ENCODE data around the gene RFNG. TPM values are rescaled to one million over a fixed set of nuclear protein-coding genes. Genes with fewer than 3 reads are reported as not detected.

The RFNG gene
- total and polyA plus RNA-seq, 2 of the 13 experiments (the other 11 are each of a cell fraction or from before 2014, with no cell fraction given) = 61.4 to 64.0 TPM

DNA sequence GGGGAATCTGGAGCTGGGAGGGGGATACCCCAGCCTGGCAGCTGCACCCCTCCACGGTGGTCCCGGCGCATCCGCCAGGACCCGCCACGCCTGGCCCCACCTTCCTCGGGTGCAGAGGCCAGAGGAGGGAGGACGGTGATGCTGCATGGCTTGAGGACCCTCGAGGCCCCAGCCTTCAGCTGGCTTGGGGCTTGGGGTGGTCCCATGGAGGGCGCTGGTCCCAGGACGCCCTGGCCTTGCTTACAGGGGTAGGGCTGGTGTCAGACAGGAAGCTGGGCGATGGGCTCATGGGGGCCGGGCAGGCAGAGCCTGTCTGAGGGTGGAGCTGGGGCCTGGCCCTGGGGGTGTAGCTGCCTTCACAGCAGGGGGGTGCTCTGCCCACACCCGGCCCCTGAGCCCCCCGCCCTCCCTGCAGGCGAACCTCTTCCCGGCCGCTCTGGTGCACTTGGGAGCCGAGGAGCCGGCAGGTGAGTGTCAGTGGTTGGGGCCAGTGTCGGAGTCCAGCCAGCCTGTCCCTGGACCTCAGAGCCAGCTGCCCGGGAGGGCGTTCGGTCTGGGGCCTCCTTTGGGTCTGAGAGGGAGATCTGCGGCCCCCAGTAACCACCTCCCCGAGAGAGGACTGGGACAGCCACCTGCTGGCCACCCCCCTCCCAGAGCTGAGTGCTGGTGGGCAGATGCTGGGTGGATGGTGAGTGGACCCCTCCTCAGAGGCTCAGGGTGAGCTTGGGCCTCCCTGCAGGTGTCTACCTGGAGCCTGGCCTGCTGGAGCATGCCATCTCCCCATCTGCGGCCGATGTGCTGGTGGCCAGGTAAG lies 35.3 kb downstream of the RFNG start (continued):
- TF ChIP-seq, protein P1, sequence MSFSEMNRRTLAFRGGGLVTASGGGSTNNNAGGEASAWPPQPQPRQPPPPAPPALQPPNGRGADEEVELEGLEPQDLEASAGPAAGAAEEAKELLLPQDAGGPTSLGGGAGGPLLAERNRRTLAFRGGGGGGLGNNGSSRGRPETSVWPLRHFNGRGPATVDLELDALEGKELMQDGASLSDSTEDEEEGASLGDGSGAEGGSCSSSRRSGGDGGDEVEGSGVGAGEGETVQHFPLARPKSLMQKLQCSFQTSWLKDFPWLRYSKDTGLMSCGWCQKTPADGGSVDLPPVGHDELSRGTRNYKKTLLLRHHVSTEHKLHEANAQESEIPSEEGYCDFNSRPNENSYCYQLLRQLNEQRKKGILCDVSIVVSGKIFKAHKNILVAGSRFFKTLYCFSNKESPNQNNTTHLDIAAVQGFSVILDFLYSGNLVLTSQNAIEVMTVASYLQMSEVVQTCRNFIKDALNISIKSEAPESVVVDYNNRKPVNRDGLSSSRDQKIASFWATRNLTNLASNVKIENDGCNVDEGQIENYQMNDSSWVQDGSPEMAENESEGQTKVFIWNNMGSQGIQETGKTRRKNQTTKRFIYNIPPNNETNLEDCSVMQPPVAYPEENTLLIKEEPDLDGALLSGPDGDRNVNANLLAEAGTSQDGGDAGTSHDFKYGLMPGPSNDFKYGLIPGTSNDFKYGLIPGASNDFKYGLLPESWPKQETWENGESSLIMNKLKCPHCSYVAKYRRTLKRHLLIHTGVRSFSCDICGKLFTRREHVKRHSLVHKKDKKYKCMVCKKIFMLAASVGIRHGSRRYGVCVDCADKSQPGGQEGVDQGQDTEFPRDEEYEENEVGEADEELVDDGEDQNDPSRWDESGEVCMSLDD (CRISPR knock-in tag; IDR thresholded peaks at IDR 0.05; ENCODE audit: borderline replicate concordance) = no peak
- TF ChIP-seq HIVEP1 (CRISPR knock-in tag; IDR thresholded peaks at IDR 0.05) (no peak), ELF3 (CRISPR knock-in tag; IDR thresholded peaks at IDR 0.05) (no peak), SPEN (CRISPR knock-in tag; IDR thresholded peaks at IDR 0.05; ENCODE audit: low read depth) (no peak), EP300 (IDR thresholded peaks at IDR 0.05; ENCODE audit: low read depth in 2 of 2, low read length in 2 of 2) (no peak), EP300 (CRISPR knock-in tag; IDR thresholded peaks at IDR 0.05; ENCODE audit: borderline replicate concordance) (no peak), ZNF781 (CRISPR knock-in tag; IDR thresholded peaks at IDR 0.05; ENCODE audit: borderline replicate concordance, not compliant biosample characterization) (no peak), ZNF709 (CRISPR knock-in tag; IDR thresholded peaks at IDR 0.05) (no peak), NBN (conservative IDR thresholded peaks at IDR 0.05) (no peak), KDM4B (CRISPR knock-in tag; IDR thresholded peaks at IDR 0.05) (no peak), ZBTB20 (CRISPR knock-in tag; IDR thresholded peaks at IDR 0.05; ENCODE audit: borderline replicate concordance, low read depth) (no peak), ZBTB3 (CRISPR knock-in tag; IDR thresholded peaks at IDR 0.05; ENCODE audit: borderline replicate concordance, low read depth) (no peak), MAFF (IDR thresholded peaks at IDR 0.05; ENCODE audit: low read depth, low read length) (no peak)
- TF ChIP-seq, protein P2, sequence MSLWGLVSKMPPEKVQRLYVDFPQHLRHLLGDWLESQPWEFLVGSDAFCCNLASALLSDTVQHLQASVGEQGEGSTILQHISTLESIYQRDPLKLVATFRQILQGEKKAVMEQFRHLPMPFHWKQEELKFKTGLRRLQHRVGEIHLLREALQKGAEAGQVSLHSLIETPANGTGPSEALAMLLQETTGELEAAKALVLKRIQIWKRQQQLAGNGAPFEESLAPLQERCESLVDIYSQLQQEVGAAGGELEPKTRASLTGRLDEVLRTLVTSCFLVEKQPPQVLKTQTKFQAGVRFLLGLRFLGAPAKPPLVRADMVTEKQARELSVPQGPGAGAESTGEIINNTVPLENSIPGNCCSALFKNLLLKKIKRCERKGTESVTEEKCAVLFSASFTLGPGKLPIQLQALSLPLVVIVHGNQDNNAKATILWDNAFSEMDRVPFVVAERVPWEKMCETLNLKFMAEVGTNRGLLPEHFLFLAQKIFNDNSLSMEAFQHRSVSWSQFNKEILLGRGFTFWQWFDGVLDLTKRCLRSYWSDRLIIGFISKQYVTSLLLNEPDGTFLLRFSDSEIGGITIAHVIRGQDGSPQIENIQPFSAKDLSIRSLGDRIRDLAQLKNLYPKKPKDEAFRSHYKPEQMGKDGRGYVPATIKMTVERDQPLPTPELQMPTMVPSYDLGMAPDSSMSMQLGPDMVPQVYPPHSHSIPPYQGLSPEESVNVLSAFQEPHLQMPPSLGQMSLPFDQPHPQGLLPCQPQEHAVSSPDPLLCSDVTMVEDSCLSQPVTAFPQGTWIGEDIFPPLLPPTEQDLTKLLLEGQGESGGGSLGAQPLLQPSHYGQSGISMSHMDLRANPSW (CRISPR knock-in tag; IDR thresholded peaks at IDR 0.05; ENCODE audit: borderline replicate concordance) = no peak
- TF ChIP-seq, protein P3, sequence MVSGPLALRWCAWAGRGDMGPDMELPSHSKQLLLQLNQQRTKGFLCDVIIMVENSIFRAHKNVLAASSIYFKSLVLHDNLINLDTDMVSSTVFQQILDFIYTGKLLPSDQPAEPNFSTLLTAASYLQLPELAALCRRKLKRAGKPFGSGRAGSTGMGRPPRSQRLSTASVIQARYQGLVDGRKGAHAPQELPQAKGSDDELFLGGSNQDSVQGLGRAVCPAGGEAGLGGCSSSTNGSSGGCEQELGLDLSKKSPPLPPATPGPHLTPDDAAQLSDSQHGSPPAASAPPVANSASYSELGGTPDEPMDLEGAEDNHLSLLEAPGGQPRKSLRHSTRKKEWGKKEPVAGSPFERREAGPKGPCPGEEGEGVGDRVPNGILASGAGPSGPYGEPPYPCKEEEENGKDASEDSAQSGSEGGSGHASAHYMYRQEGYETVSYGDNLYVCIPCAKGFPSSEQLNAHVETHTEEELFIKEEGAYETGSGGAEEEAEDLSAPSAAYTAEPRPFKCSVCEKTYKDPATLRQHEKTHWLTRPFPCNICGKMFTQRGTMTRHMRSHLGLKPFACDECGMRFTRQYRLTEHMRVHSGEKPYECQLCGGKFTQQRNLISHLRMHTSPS (CRISPR knock-in tag; IDR thresholded peaks at IDR 0.05; ENCODE audit: low read depth) = no peak
- TF ChIP-seq, protein P4, sequence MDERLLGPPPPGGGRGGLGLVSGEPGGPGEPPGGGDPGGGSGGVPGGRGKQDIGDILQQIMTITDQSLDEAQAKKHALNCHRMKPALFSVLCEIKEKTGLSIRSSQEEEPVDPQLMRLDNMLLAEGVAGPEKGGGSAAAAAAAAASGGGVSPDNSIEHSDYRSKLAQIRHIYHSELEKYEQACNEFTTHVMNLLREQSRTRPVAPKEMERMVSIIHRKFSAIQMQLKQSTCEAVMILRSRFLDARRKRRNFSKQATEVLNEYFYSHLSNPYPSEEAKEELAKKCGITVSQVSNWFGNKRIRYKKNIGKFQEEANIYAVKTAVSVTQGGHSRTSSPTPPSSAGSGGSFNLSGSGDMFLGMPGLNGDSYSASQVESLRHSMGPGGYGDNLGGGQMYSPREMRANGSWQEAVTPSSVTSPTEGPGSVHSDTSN (CRISPR knock-in tag; IDR thresholded peaks at IDR 0.05) = no peak
- TF ChIP-seq, protein P5, sequence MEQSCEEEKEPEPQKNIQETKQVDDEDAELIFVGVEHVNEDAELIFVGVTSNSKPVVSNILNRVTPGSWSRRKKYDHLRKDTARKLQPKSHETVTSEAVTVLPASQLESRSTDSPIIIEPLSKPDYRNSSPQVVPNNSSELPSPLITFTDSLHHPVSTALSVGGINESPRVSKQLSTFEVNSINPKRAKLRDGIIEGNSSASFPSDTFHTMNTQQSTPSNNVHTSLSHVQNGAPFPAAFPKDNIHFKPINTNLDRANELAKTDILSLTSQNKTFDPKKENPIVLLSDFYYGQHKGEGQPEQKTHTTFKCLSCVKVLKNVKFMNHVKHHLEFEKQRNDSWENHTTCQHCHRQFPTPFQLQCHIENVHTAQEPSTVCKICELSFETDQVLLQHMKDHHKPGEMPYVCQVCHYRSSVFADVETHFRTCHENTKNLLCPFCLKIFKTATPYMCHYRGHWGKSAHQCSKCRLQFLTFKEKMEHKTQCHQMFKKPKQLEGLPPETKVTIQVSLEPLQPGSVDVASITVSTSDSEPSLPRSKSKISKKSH (CRISPR knock-in tag; IDR thresholded peaks at IDR 0.05; ENCODE audit: borderline replicate concordance) = peak; percentile 5; the same call in 1 of the 2 replicates
